Measurements from ENCODE around the gene ZNF319.

- TF ChIP-seq CTCF (IDR thresholded peaks at IDR 0.05) (no peak), POLR2A (IDR thresholded peaks at IDR 0.05) (no peak)
Measured at GRCh38 chr16:58042001-58042885, 41.8 kb upstream of the ZNF319 start.

Data from Peyer's patch (tissue), 4 donors.